ENCODE results near the gene ZNF394. TPM values are rescaled to one million over a fixed set of nuclear protein-coding genes. Genes with fewer than 3 reads are reported as not detected.
"Not testable (repeated sequence)": the region's sequence is repeated elsewhere in the genome, so short reads cannot be mapped to it uniquely, and the experiment has no call there.

ZNF394 gene
- total RNA-seq, 1 experiment from 2014 or later, result 13.3 TPM

DNA sequence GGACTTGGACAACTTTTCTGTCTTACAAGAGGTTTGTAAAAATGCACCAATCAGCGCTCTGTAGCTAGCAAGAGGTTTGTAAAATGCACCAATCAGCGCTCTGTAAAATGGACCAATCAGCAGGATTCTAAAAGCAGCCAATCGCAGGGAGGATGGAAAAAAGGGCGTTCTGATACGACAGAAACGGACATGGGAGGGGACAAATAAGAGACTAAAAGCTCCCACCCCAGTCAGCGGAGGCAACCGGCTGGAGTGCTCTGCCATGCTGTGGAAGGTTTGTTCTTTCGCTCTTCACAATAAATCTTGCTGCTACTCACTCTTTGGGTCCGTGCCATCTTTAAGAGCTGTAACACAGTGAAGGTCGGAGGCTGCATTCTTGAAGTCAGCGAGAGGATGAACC is 1.2 kb upstream of the ZNF394 start:
- H3K36me3 ChIP-seq, DNase-seq, H3K4me3 ChIP-seq, H3K27me3 ChIP-seq, H3K9me3 ChIP-seq: not testable (repeated sequence)

DNA sequence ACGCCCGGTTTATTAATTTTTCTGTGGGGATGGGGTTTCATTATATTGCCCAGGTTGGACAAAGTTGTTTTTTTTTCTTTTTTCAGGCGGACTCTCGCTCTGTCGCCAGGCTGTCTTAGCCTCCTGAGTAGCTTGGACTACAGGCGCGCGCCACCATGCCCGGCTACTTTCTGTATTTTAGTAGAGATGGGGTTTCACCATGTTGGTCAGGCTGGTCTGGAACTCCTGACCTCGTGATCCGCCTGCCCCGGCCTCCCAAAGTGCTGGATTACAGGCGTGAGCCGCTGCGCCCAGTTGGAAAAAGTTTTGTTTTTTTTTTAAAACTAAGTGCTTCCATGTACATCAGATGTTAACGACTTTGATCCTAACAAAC is 542 bp upstream of the ZNF394 start:
- no peaks in the 10 kb centered on the region for H3K27me3 ChIP-seq
- no peaks in the 10 kb centered on the region for H3K9me3 ChIP-seq
- H3K36me3 ChIP-seq, result peaks cover 11% of the 10 kb centered on the region
- DNase-seq, result no peak
- H3K4me3 ChIP-seq, result peak overlapping the region; percentile 76

GRCh38 chr7:99499371-99499720 is 735 bp downstream of the ZNF394 start:
- peak overlapping the region; percentile 76 for H3K4me3 ChIP-seq
- H3K27me3 ChIP-seq, result no peaks in the 10 kb centered on the region
- no peak for DNase-seq
- peaks cover 20% of the 10 kb centered on the region for H3K36me3 ChIP-seq
- H3K9me3 ChIP-seq, result no peaks in the 10 kb centered on the region; the same call in 1 of the 2 replicates

GRCh38 chr7:99498546-99498944 is 1.5 kb downstream of the ZNF394 start:
- H3K4me3 ChIP-seq, result peak overlapping the region; percentile 76
- H3K36me3 ChIP-seq, result peaks cover 28% of the 10 kb centered on the region
- no peaks in the 10 kb centered on the region for H3K27me3 ChIP-seq
- no peak for DNase-seq
- peaks cover 4% of the 10 kb centered on the region for H3K9me3 ChIP-seq

DNA sequence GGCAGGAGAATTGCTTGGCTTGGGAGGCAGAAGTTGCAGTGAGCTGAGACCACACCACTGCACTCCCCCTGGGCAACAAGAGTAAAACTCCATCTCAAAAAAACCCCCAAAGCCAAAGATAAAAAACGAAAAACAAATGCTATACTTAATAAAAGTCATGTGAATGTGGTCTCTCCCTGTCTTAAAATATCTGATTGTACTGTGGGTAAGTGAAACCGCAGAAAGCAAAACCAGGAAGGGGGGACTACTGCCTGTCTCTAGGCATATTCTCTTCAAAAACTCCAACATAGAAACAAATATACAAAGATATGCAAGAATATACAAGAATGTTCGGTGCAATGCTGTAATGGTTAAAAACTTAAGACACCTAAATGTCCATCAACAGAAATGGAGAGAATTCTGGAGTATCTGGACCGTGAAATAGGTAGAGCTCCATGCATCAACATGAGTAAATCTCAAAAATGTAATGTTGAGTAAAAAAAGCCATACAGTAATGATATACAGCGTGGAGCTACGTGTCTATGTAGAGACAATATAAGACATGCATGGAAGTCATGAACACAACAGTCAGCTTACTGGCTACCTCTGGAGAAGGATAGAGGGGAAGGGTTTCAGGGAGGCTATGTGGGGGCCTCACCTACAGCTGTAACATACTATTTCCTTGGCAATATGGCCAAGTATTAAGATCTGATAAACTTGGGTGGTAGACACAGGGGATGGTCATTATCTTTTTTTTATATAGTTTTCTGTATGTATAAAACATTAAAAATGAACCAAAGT is 2.1 kb downstream of the ZNF394 start:
- Histone ChIP-seq H3K4me3 (peak overlapping the region; percentile 76), H3K27me3 (no peaks in the 10 kb centered on the region), H3K36me3 (peaks cover 32% of the 10 kb centered on the region), H3K9me3 (peaks cover 4% of the 10 kb centered on the region)
- DNase-seq, result no peak

DNA sequence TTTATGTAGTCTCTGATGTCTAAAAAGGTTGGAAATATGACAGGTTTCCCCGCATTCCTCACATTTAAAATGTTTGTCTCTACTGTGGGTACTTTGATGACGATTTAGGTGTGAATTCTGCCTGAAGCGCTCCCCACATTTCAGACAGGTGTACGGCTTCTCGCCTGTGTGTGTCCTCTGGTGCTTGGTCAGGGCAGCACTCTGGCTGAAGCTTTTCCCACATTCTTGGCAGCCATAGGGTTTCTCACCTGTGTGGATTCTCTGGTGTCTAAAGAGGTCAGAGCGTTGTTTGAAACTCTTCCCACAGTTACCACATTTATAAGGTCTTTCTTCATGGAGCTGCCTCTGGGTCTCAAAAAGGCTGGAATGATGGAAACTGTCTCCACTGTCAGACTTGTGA is 6.3 kb downstream of the ZNF394 start:
- H3K4me3 ChIP-seq, result no peak overlapping the region
- peaks cover 32% of the 10 kb centered on the region for H3K36me3 ChIP-seq
- peaks cover 4% of the 10 kb centered on the region for H3K9me3 ChIP-seq
- no peak for DNase-seq
- no peaks in the 10 kb centered on the region for H3K27me3 ChIP-seq

DNA sequence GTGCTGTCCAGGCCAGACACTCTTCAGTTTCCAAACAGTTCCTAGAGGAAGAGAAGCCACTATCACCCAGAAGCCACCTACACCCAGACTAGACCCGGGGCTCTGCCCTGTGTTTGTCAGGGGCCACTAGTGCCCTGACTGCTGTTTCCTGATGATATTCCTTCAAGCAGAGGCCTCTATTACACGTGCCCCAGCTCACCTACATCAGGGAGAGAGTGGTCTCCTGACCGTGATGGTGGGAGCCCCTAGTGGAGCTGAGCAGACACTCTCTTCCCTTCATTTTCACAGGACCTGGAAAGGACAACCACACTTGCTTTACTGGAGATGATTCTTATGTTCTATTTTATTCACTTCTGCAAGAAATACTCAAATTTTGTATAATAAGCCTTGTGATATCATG is 9.2 kb downstream of the ZNF394 start:
- Histone ChIP-seq H3K4me3 (no peak overlapping the region), H3K36me3 (peaks cover 24% of the 10 kb centered on the region)

DNA sequence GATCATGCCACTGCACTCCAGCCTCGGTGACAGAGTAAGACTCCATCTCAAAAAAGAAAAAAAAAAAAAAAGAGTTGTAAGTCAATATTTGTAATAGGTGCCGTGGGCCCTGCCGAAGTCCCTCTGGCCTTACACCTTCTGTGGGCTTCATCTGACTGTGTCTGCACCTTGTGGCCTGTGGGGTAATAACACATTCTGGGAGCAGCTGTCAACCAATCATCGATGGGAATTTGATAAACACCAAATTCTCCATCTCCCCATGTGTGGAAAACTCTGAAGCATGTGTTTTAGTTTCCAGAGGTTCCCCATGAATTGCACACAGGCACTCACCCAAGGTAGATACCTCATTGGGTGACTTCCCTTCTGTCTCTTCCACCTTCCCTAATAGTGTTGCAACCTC is 10.8 kb downstream of the ZNF394 start:
- Histone ChIP-seq H3K27me3 (no peaks in the 10 kb centered on the region), H3K9me3 (peaks cover 4% of the 10 kb centered on the region), H3K4me3 (no peak overlapping the region), H3K36me3 (peaks cover 12% of the 10 kb centered on the region)
- DNase-seq, result no peak

More for the DNA sequence above, 9.2 kb downstream of the ZNF394 start:
- Histone ChIP-seq H3K9me3 (peaks cover 4% of the 10 kb centered on the region), H3K27me3 (no peaks in the 10 kb centered on the region)
- no peak for DNase-seq

DNA sequence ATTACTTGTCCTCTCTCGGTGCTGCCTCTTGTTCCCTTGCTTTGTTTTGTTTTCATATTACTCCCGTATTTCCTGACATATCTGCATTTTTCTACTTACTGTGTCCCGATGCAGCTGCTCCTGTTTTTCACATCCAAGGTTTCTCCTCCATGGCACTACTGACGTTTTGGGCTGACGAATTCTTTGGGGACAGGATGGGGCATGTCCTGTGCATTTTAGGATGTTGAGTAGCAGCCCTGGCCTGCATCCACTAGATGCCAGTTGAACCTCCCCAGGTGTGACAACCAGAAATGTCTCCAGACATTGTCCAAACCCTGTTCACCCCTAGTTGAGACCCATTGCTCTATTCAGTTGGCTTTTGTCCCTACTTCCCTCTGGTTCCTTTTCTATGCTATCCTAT is 15.0 kb downstream of the ZNF394 start:
- no peaks in the 10 kb centered on the region for H3K9me3 ChIP-seq

GRCh38 chr7:99478464-99479440 is 21.3 kb downstream of the ZNF394 start:
- DNase-seq, result no peak

More for the DNA sequence above, 15.0 kb downstream of the ZNF394 start:
- no peak for DNase-seq
- H3K27me3 ChIP-seq, result no peaks in the 10 kb centered on the region
- no peaks in the 10 kb centered on the region for H3K36me3 ChIP-seq
- no peak overlapping the region for H3K4me3 ChIP-seq

GRCh38 chr7:99476107-99476506 is 24.0 kb downstream of the ZNF394 start:
- H3K4me3 ChIP-seq, result no peak overlapping the region
- no peak for DNase-seq
- no peaks in the 10 kb centered on the region for H3K36me3 ChIP-seq
- no peaks in the 10 kb centered on the region for H3K9me3 ChIP-seq
- H3K27me3 ChIP-seq, result no peaks in the 10 kb centered on the region

More at GRCh38 chr7:99478464-99479440, 21.3 kb downstream of the ZNF394 start:
- H3K4me3 ChIP-seq, result no peak overlapping the region
- no peaks in the 10 kb centered on the region for H3K27me3 ChIP-seq
- H3K9me3 ChIP-seq, result no peaks in the 10 kb centered on the region
- H3K36me3 ChIP-seq, result no peaks in the 10 kb centered on the region

GRCh38 chr7:99473315-99473596 is 26.8 kb downstream of the ZNF394 start:
- H3K36me3 ChIP-seq, result no peaks in the 10 kb centered on the region
- no peak for DNase-seq

DNA sequence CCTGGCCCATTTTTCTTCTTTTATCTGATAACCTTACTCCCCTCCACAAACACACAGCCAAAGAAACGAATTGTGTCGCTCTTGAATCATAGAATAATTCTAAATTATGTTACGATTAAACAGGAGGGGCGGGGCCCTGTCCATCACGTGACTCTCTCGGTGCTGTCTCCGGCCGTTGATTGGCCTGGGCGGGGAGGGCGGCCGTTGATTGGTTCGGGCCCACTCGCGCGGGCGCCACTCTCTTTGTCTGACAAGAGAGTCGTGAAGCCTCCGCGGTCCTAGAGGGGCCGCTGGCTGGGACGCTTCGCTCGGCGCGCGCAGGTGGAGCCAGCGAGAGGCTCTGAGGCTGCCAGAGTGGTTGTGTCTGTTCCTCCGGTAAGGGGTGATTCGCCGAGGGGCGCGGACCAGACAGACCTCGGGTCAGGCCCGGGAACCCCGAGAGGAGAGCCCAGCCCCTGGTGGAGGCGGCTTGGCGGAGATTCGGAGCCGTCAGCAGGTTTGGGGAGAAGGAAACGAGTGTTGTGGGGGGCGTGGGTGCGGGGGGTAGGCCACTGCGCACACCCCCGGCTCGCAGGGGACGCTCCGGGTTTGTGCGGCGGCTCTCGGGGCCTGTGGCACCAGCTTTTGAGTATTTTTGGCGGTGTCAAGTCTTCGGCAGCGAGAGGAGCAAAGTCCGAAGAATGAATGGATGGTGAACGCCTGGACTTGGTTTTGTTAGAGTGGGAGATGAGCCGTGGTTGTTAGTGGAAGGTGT is 27.3 kb downstream of the ZNF394 start, which contains the start of gene ZNF789:
ZNF789 (plus strand) TSS at position 330 of the 754 bp plus-strand sequence. CDS start 3,567 bp downstream, outside the sequence.
- Histone ChIP-seq H3K4me3 (peak within 1 kb of the TSS; percentile 89), H3K27me3 (no peaks in the 10 kb centered on the region), H3K36me3 (no peaks in the 10 kb centered on the region), H3K9me3 (no peaks in the 10 kb centered on the region)
- peak; percentile 96 for DNase-seq

More at GRCh38 chr7:99473315-99473596, 26.8 kb downstream of the ZNF394 start:
- peak overlapping the region; percentile 89 for H3K4me3 ChIP-seq
- no peaks in the 10 kb centered on the region for H3K27me3 ChIP-seq
- H3K9me3 ChIP-seq, result no peaks in the 10 kb centered on the region

- Histone ChIP-seq H3K27me3 (no peaks in the 10 kb centered on the region), H3K9me3 (no peaks in the 10 kb centered on the region), H3K4me3 (no peak overlapping the region), H3K36me3 (no peaks in the 10 kb centered on the region)
- DNase-seq, result no peak
Observed at GRCh38 chr7:99469381-99470065, 30.6 kb downstream of the ZNF394 start.

DNA sequence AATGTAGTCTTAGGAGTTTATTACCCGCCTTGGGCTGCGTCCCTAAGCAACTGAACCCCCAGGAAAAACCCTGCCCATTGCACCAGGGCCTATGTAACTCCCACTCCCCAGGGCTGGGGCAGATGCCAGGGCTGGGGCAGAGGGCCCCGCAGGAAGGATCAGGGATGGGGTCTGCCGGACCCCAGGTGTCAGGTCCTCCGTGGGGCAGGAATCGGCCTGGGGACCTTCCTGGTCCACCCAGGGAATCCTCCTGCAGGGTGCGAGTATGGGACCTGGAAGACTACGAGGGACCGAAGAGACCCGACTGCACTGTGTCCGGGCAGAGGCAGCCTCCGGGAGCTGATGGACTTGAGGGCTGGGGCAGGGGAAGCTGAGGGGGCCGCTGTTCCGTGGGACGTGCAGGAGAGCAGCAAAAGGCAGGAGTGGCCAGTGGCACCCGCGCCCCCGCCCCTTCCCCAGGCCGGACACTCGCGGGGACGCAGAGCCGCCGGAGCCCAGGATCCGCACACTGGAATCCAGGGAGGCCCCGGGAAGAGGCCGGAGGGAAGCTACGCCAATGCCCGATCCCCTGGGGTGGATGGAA is 31.7 kb downstream of the ZNF394 start:
- Histone ChIP-seq H3K4me3 (no peak overlapping the region), H3K27me3 (no peaks in the 10 kb centered on the region), H3K36me3 (peaks cover 5% of the 10 kb centered on the region), H3K9me3 (no peaks in the 10 kb centered on the region)
- no peak for DNase-seq

GRCh38 chr7:99465421-99465768 is 34.7 kb downstream of the ZNF394 start:
- no peaks in the 10 kb centered on the region for H3K9me3 ChIP-seq
- H3K4me3 ChIP-seq, result peak overlapping the region; percentile 80
- DNase-seq, result no peak
- H3K36me3 ChIP-seq, result peaks cover 9% of the 10 kb centered on the region
- no peaks in the 10 kb centered on the region for H3K27me3 ChIP-seq
